ENCODE results near the gene SCAMP5.

SCAMP5 gene

GRCh38 chr15:74978077-74978476 lies 17.3 kb upstream of the SCAMP5 start:
- DNase-seq = no peak

GRCh38 chr15:74978503-74978902 lies 16.9 kb upstream of the SCAMP5 start:
- DNase-seq = no peak

GRCh38 chr15:74982183-74982582 lies 13.2 kb upstream of the SCAMP5 start:
- DNase-seq = no peak

GRCh38 chr15:74983725-74984231 lies 11.6 kb upstream of the SCAMP5 start:
- no peak for DNase-seq

- DNase-seq = peak in 1 of 2 experiments; percentile 18
Measured at GRCh38 chr15:74988007-74988800, 7.2 kb upstream of the SCAMP5 start.

- no peak for DNase-seq
Measured at GRCh38 chr15:74989527-74989926, 5.8 kb upstream of the SCAMP5 start.

- DNase-seq = no peak
Measured at GRCh38 chr15:74992619-74993018, 2.7 kb upstream of the SCAMP5 start.

- DNase-seq = no peak
Measured at GRCh38 chr15:74994236-74994635, 1.1 kb upstream of the SCAMP5 start.

- DNase-seq = no peak
Measured at GRCh38 chr15:74994685-74995084, 678 bp upstream of the SCAMP5 start.

GRCh38 chr15:74995779-74996765 lies 709 bp downstream of the SCAMP5 start:
- peak in 1 of 2 experiments; percentile 53 for DNase-seq

GRCh38 chr15:74997141-74997540 lies 1.8 kb downstream of the SCAMP5 start:
- no peak for DNase-seq

GRCh38 chr15:74997543-74997942 lies 2.2 kb downstream of the SCAMP5 start:
- no peak for DNase-seq

GRCh38 chr15:75001310-75001709 lies 5.9 kb downstream of the SCAMP5 start:
- DNase-seq = no peak

GRCh38 chr15:75002398-75002797 lies 7.0 kb downstream of the SCAMP5 start:
- DNase-seq = no peak

- no peak for DNase-seq
Measured at GRCh38 chr15:75007216-75007615, 11.9 kb downstream of the SCAMP5 start.

GRCh38 chr15:75008221-75008625 lies 12.9 kb downstream of the SCAMP5 start:
- no peak for DNase-seq

- DNase-seq = no peak
Measured at GRCh38 chr15:75008629-75009326, 13.4 kb downstream of the SCAMP5 start.

- no peak for DNase-seq
Measured at GRCh38 chr15:75016431-75016830, 21.1 kb downstream of the SCAMP5 start.

- no peak for DNase-seq
Measured at GRCh38 chr15:75019916-75020315, 24.6 kb downstream of the SCAMP5 start.

GRCh38 chr15:75021341-75021740 lies 26.0 kb downstream of the SCAMP5 start:
- DNase-seq = no peak

- DNase-seq = no peak
Measured at GRCh38 chr15:75022783-75023180, 27.4 kb downstream of the SCAMP5 start.

- peak; percentile 90 to 97 for DNase-seq
Measured at GRCh38 chr15:75023181-75023871, 28.0 kb downstream of the SCAMP5 start, which contains the start of gene PPCDC. Gene PPCDC (plus strand): TSS chr15:75023590. CDS start chr15:75028319, 4,729 bp downstream.
